GM19463 (cell line): ENCODE data around the gene TMEM236.

Experiments used
- ATAC-seq: cut with Tn5 transposase; IDR thresholded peaks from one replicate; pipeline ENCODE4 v1.9.1; 2021; ENCODE audit warnings: mild to moderate bottlenecking, moderate library complexity; ENCODE audit not compliant: unreplicated experiment

The TMEM236 gene

DNA sequence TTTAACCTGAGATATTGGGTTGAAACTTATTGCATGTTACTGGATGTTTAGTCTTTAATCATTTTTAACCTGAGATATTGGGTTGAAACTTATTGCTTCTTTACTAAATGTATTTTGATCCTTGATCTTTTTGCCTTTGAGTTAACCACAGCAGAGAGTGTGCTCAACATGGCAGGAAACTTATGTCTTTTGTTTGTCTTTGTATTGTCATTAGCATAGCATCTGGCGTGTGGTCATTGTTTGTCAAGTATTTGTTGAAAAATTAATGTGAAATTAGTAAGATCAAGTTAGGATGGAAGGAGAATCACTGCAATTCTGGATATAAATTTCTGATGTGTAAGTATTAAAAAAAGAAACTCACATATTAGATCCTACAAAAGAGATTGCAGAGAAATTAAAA lies 65.3 kb downstream of the TMEM236 start:
- no peak for ATAC-seq

DNA sequence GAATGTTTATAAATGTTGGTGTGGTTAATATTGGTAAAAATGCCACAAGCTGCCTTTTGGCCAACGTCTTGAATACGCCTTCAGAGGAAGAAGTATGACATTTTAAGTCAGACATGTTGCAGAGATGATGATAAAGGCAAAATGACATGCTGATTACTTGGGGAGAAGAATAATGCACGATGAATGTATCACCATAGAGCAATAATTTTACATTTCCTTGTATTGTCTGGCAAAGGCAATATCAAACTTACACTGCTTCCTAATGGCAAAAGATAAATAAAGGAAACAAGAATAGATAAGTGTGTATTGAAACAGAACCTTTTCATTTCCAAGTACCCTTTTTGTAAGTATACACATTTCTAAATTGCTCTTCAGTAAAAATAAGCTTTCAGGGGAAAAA lies 65.8 kb downstream of the TMEM236 start:
- ATAC-seq, result no peak

DNA sequence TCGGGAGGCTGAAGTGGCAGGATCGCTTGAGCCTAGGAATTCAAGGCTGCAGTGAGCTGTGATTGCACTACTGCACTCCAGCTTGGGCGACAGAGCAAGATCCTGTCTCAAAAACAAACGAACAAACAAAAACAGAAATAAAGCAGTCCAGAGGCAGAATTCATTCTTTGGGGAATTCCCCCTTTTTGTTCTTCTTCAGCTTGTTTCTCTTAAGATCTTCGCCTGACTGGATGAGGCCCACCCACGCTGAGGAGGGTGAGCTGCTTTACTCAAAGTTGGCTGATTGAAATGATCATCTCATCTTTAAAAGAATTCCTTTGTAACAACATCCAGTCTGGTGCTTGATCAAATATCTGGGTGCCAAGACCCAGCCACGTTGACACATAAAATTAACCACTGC lies 67.8 kb downstream of the TMEM236 start:
- no peak for ATAC-seq

DNA sequence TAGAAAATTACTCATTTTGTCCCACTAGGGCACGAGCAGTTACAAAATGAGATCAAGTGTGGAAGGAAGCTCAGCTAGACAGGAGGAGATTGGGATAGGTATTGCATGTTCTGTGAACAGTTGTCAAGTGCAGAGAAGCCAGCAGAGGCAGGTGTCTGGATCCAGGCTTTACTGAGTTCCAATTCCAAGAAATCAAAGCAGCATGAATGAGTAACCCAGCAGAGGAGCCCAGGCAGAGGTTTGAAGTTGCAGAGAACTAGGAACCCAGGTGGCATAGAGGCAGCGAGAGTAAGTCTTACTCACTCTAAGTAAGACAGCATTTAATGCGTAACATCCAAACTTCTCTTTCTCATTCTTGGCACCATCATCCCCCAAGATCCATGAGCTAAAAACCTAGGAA lies 68.9 kb downstream of the TMEM236 start:
- no peak for ATAC-seq

DNA sequence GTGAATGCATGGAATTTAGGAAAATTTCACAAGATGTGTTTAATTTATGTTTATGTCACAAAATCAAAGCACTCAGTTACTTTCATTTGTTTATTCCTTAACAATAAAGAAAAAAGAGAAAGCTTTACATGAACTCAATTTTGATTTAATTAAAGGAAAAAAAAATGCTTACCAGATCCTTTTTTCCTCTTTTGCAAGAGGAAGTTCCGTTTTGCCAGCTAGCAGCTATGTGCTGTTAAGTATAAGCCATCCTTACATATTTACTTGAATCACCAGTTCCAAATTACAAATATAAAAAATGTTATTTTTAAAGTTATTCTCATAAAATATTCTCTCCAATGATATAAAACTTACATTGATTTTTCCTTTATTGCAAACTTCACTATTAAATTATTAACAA lies 69.9 kb downstream of the TMEM236 start:
- no peak for ATAC-seq

DNA sequence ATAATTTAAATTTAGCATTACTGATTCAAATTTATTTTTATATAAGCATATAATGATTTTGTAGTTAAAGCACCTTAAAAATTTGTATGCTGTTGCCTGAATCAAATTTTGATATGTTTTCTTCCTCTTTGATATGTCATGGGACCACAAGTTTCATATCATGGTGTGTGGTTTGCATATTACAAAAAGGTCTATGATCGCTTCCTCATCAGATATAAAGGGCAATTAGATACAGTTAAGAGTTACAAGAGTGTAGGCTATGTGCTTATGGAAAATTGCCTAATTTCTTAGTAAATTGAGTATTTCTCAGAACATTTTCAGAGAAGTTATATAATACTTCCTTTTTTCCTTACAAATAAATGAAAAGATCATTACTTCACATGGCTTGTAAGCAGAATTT lies 79.3 kb downstream of the TMEM236 start:
- ATAC-seq, result no peak

DNA sequence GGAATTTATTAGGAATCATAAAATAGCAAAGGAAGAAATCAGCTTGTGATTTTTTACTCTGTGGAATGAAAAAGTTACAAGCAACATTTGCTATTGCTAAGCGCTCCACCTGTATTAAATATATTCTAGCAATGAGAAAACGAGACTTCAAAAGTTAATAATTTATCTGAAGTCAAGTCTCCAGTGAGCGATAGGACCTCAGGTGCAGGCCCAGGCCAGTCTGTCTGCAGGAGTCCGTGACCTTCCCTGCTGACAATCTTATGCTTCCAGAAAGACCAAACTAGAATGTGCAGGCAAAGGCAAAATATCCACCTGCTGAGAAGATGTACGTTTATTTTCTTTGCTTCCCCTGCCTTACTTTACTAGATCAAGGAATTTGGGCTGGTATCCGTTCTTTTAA lies 79.9 kb downstream of the TMEM236 start:
- no peak for ATAC-seq

DNA sequence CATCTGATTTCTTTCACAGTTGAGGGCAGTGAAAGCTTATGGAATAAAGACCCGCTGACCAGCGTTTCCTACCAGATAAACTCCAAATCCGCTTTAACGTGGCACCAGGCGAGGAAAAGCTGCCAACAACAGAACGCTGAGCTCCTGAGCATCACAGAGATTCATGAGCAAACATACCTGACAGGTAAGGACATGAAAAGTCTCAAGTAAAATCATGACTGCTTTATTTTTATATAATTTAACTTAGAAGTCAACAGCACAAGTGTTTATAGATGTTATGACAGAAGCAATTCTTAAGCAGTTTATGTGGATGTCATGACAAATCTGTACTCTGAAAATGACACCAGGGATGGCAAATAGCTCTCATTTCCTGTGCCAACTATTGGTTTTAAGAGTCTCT lies 81.7 kb downstream of the TMEM236 start:
- ATAC-seq, result no peak

DNA sequence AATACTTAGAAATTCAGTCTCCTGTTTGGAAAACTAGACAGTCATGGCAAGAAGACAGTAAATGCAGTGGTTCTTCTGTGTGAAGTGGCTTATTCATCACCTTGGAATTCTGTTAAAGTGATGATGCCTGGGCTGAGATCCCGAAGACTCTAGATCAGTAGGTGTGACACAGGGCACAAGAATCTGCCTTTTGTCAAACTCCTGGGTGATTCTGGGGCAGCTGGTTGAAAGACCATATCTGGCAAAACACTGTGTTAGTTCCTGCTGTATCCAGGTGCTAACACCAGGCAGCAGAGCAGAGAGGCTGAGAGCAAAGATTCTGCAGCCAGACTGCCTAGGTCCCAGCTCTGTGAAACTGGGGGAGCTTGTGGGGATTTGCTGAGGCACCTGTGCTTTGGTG lies 83.7 kb downstream of the TMEM236 start:
- no peak for ATAC-seq

DNA sequence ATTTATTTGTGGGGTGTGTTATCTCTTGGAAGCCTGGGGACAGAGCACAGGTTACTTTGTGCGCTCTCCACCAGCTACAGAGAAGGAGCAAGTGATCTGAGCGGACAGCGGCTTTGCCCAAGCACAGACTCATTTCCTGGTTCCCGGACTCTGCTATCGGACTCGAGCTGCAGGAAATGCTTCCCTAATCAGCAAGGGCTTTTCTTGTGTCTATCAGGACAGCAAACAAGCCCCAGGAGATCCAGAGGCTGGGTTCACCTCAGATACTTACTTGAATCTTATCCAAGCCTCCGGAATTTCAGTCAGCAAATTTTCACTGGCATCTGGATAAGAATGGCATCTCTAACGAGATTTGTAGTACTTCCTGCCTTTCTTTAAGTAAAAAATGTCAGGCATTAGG lies 84.9 kb downstream of the TMEM236 start:
- no peak for ATAC-seq

DNA sequence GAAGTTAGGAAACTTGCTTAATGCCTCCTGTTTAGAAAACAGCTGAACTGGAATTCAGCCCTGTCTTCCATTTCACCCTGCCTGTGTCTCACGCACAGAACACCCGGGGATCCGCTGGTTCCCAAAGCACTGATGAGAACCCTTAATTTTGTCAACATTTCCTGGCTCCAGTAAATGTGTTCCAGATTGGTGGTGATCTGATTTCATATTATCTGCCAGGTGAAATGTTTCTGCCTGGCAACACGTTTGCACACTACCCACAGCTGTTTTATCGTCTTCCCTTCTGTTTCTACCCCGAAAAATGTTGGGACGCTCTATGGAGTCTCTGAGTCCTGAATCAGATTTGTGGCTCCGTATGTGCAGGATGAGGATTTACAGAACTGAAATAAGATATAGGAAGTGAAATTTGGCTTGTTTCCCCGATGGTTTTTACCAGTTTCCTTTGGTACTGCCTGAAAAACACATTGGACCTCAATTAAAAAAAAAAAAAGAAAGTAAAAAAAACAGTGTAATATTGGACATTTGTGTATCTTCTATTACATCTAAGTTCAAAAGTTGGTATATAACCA lies 86.2 kb downstream of the TMEM236 start:
- no peak for ATAC-seq

DNA sequence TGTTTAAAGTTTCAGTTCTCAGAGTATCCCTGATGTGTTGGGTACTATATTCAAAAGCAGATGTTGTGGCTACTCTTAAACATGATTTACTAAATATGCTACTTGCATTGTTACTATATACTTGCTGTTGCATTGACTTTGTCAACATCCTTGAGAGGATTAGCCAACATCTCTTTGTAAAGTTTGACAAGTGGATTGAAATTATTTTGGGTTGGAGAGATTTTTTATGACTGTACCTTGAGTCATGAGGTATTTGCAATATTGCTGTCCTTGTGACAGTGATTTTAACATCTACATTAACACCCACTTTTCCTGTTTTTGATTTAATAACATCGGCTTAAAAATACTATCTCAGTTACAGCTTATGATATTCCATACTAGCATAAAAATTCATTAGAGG lies 89.0 kb downstream of the TMEM236 start:
- ATAC-seq, result no peak

DNA sequence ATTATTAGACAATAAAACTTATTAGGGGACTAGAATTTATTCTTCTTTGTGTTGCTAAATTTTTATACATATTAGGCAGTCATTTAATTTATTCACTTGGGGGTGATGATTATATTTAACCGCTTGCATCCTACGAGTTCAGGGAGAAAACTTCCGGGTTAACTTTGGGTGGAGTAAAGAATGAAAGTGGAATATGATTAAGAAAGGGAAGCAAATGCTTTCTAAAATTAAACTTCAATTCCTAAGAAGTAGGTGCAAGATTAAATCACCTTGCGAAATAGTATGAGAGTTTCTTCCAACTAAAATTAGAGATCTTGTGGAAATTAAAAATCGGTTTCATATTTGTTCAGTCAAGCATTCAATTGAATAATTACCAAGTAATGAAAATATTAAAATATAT lies 90.6 kb downstream of the TMEM236 start:
- ATAC-seq, result no peak

DNA sequence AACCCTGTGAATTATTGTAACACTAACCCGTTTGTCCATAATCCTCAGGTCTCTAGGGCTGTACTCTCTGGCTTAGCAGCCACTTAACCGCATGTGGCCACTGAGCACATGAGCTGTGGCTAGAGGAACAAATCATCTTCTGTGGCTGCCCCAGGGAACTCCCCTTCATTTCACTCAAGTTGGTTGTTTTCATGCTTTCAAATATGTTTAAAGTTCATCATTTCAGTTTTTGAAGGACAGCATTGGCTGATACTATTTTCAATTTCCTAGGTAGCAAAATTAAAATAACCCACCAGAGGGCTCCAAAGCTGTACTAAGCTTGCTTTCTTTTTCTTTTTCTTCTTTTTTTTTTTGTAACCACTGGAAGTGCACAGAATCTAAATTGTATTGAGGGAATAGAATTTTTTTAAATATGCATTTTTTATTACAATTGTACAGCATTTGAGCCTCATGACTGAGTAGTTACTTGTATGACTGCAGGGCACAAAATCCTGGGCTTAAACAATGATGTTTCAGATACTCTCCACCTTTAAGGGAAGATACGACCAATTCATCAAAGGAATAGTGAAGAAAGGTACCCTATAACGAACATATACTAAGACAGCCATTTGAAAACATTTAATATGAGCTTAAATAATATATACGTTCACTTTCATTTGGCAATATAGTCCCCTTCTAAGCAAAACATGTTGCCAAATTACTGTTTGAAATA lies 95.7 kb downstream of the TMEM236 start:
- ATAC-seq, result no peak

DNA sequence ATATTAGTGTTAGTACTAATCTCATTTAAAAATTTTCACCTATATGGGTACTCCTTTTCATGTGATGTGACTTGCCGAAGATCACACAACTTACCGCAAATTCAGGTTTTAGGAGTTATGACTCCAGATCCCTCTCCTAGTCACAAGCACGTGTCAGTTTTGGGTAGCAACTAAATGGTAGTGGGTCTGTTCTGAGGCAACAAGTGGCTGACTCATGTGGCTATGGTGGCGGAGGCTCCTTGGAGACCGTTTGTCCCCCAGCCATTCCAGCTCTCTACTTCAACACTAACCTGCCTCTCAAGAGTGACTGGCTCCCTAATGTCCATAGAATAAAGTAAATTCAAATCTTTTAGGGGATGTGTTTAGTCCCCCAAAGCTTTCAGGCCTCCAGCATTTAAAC lies 96.6 kb downstream of the TMEM236 start:
- ATAC-seq, result no peak
